OCI-LY7 (cell line): ENCODE measurements around the gene SMAD5. TPM values are rescaled to one million over a fixed set of nuclear protein-coding genes. Genes with fewer than 3 reads are reported as not detected.

Source experiments
- BruUV-seq: library from RNA; stranded (reverse); fragments of 400-500 nt; replicated peaks from 2 replicates; lab custom pipeline; 2021; lab: Mats Ljungman, UMichigan
- CTCF ChIA-PET: fragments of 300-600 bp; sonication (Branson Sonifier 250); formaldehyde crosslinking; loops from one replicate; lab custom pipeline; 2022; ENCODE audit warnings: antibody characterized with exemption; ENCODE audit not compliant: unreplicated experiment; lab: Charles Lee
- POLR2A ChIA-PET: fragments of 300-600 bp; sonication (Branson Sonifier 250); formaldehyde crosslinking; loops from one replicate; lab custom pipeline; 2022; ENCODE audit warnings: antibody characterized with exemption; lab: Charles Lee
- DNase-seq: peaks from one replicate; pipeline ENCODE4 v3.0.0-alpha.2; 2015; ENCODE audit warnings: low spot score
- H2AFZ ChIP-seq: fragments of 200-600 bp; sonication (generic), shearing (Covaris generic); 2 replicates; pipeline ENCODE4 v1.6.1; 2014; ENCODE audit warnings: mild to moderate bottlenecking, antibody characterized with exemption, low read length, moderate library complexity
- H3K27ac ChIP-seq: fragments of 200-600 bp; sonication (generic); 2 replicates; pipeline ENCODE4 v1.5.1; 2014; ENCODE audit warnings: mixed run types, low read depth, mild to moderate bottlenecking, moderate library complexity, low read length, inconsistent platforms; ENCODE audit not compliant: poor library complexity, severe bottlenecking
- H3K36me3 ChIP-seq: fragments of 200-600 bp; sonication (generic); 2 replicates; pipeline ENCODE4 v1.6.1; 2014; ENCODE audit warnings: mild to moderate bottlenecking, antibody characterized with exemption, low read length, moderate library complexity, mixed read lengths; ENCODE audit not compliant: insufficient read depth
- H3K4me1 ChIP-seq: fragments of 200-600 bp; sonication (generic); 2 replicates; pipeline ENCODE4 v1.5.1; 2014; ENCODE audit warnings: mild to moderate bottlenecking, low read length; ENCODE audit not compliant: insufficient read depth, poor library complexity, severe bottlenecking
- H3K4me2 ChIP-seq: fragments of 200-600 bp; sonication (generic); 2 replicates; pipeline ENCODE4 v1.6.1; 2014; ENCODE audit warnings: mild to moderate bottlenecking, low read length
- H3K4me3 ChIP-seq: fragments of 200-600 bp; sonication (generic); 2 replicates; pipeline ENCODE4 v1.5.1; 2014; ENCODE audit warnings: mild to moderate bottlenecking, low read depth, low read length; ENCODE audit not compliant: poor library complexity, severe bottlenecking
- H3K79me2 ChIP-seq: fragments of 200-600 bp; sonication (generic); 2 replicates; pipeline ENCODE4 v1.6.1; 2016; ENCODE audit warnings: low read depth, mild to moderate bottlenecking, low read length, moderate library complexity, mixed read lengths; ENCODE audit not compliant: insufficient read depth
- H3K9me2 ChIP-seq: fragments of 200-600 bp; sonication (generic); 2 replicates; pipeline ENCODE4 v1.6.1; 2016; ENCODE audit warnings: mild to moderate bottlenecking, low read length, mixed read lengths; ENCODE audit not compliant: insufficient read depth
- H3K9me3 ChIP-seq: fragments of 200-600 bp; sonication (generic); 2 replicates; pipeline ENCODE4 v1.6.1; 2014; ENCODE audit warnings: mild to moderate bottlenecking, mixed run types, low read length, mixed read lengths
- H4K20me1 ChIP-seq: fragments of 200-600 bp; sonication (generic); 2 replicates; pipeline ENCODE4 v1.6.1; 2014; ENCODE audit warnings: mild to moderate bottlenecking, antibody characterized with exemption, low read length, moderate library complexity, mixed read lengths; ENCODE audit not compliant: insufficient read depth
- CTCF ChIP-seq: fragments of 200-600 bp; sonication (generic); conservative IDR thresholded peaks from 2 replicates; pipeline ENCODE4 v1.5.1; 2014; ENCODE audit warnings: mild to moderate bottlenecking, antibody characterized with exemption, low read length, moderate library complexity, mixed read lengths
- EZH2phosphoT487 ChIP-seq: fragments of 200-600 bp; sonication (generic); IDR thresholded peaks from 2 replicates; pipeline ENCODE4 v1.6.1; 2018; ENCODE audit warnings: low read depth, borderline replicate concordance, mild to moderate bottlenecking, mixed run types, antibody characterized with exemption, low read length, moderate library complexity, mixed read lengths
- intact Hi-C: fragments of 100-400 bp; cut with micrococcal nuclease; formaldehyde crosslinking; loops from one replicate; pipeline ENCODE4 v1.10.0; 2022; ENCODE audit not compliant: unreplicated experiment
- total RNA-seq, 2 experiments: library from RNA; depleted of rRNA in 1 of 2; stranded (reverse); fragments of >200 nt in 1 of 2; shearing (Covaris generic) in 1 of 2; gene quantifications; 2 replicates each; pipeline ENCODE4 v1.2.3, GENCODE V29; 2014 to 2022

The SMAD5 gene
- total RNA-seq, 2 experiments from 2014 or later: 32.9 to 94.5 TPM

- H3K4me2 ChIP-seq: no peak overlapping the region
- CTCF ChIA-PET: no interaction called here
- no peak overlapping the region for H2AFZ ChIP-seq
These were observed 37.6 kb upstream of the SMAD5 start for GRCh38 chr5:136094913-136095641.

GRCh38 chr5:136098176-136098575 is 34.5 kb upstream of the SMAD5 start:
- no TSS peak for BruUV-seq
- POLR2A ChIA-PET: interaction anchor here (0.7 to 1.6 kb wide), 2 partner anchors 72 to 144 kb away, joined by 3 to 4 read pairs; partner anchors contain the start of gene LECT2

More at GRCh38 chr5:136094913-136095641, 37.6 kb upstream of the SMAD5 start:
- BruUV-seq: no TSS peak
- no peaks in the 10 kb centered on the region for H3K36me3 ChIP-seq
- no peaks in the 10 kb centered on the region for H4K20me1 ChIP-seq
- no peaks in the 10 kb centered on the region for H3K9me2 ChIP-seq
- POLR2A ChIA-PET: interaction anchor here (0.8 kb wide), 1 partner anchor 37 kb away, joined by 3 read pairs; the partner anchor contains the start of gene SMAD5
- no peaks in the 10 kb centered on the region for H3K79me2 ChIP-seq
- TF ChIP-seq EZH2phosphoT487: no peak
- no peak for TF ChIP-seq CTCF
- H3K4me3 ChIP-seq: no peak overlapping the region
- no peaks in the 10 kb centered on the region for H3K4me1 ChIP-seq
- DNase-seq: no peak
- no peaks in the 10 kb centered on the region for H3K9me3 ChIP-seq
- H3K27ac ChIP-seq: no peak overlapping the region
- intact Hi-C loops: no loop called here

More at GRCh38 chr5:136098176-136098575, 34.5 kb upstream of the SMAD5 start:
- H3K9me3 ChIP-seq: no peaks in the 10 kb centered on the region
- no peak for DNase-seq
- no peaks in the 10 kb centered on the region for H3K36me3 ChIP-seq
- H3K79me2 ChIP-seq: no peaks in the 10 kb centered on the region
- no peak for TF ChIP-seq EZH2phosphoT487
- TF ChIP-seq CTCF: no peak
- H3K27ac ChIP-seq: no peak overlapping the region
- intact Hi-C loops: no loop called here
- no peak overlapping the region for H3K4me2 ChIP-seq
- H3K4me3 ChIP-seq: no peak overlapping the region
- no peaks in the 10 kb centered on the region for H3K9me2 ChIP-seq
- CTCF ChIA-PET: no interaction called here
- no peak overlapping the region for H2AFZ ChIP-seq
- H4K20me1 ChIP-seq: no peaks in the 10 kb centered on the region
- H3K4me1 ChIP-seq: no peaks in the 10 kb centered on the region
